8988T (cell line): Measurements from ENCODE around the gene CEP44.
"Not testable (repeated sequence)": the region's sequence is repeated elsewhere in the genome, so short reads cannot be mapped to it uniquely, and the experiment has no call there.

Experiments
- DNase-seq: peaks from one replicate; pipeline ENCODE4 v3.0.0; 2011

CEP44 gene

DNA sequence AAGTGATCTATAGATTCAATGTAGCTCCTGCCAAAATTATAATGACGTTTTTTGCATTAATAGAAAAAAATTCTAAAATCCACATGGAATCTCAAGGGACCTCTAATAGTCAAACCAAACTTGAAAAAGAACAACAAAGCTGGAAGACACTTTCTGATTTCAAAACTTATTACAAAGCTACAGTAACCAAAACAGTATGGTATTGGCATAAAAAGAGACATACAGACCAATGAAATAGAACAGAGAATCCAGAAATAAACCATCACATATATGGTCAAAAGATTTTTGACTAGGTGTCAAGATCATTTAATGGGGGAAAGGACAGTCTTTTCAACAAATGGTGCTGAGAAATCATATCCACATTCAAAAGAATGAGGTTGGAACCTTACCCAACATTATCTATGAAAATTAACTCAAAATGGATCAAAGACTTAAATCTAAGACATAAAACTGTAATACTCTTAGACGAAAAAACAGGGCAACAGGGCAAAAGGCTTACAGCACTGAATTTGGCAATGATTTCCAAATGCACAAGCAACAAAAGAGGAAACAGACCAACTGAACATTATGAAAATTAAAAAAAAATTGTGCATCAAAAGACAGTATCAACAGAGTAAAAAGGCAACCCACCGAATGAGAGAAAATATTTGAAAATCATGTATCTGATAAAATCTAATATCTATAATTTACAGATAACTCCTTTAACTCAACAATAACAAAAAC lies 4.1 kb upstream of the CEP44 start:
- DNase-seq = no peak

DNA sequence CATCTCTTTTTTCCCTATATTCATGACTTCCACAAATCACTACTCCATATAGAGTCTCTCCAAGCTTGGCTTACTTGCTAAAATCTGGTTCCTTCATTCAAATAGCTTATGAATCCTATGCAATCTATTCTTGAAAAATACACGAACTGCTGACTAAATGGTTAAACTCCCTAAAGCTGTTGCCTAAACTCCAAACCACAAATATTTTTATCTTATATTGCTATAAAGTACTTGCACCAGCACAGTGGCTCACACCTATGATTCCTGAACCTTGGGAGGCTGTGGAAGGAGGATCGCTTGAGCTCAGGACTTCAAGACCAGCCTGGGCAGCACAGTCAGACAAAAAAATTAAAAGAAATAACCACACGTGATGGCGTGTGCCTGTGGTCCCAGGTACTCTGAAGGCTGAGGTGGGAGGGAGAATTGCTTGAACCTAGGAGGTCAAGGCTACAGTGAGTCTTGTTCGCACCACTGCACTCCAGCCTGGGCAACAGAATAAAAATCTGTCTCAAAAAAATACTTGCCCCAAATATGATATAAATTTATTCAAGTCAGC lies 2.5 kb upstream of the CEP44 start:
- DNase-seq = no peak

DNA sequence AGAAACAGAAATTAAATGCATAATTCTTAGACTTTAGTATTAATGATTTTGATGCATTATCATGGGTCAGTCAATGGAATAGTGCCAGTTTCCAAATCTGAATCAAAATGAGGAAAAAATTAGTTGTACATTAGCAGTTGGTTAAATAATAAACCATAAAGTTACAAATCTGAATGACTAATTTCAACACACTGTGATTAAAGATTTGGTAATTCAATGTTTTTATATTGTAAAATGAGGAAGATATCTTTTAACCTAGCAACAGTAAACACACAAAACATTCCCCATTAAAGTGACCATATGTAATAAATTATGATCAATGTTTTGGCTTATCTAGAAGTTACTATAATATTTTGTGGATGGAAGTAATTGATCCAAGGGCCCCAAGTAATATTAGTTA lies 1.8 kb upstream of the CEP44 start:
- no peak for DNase-seq

DNA sequence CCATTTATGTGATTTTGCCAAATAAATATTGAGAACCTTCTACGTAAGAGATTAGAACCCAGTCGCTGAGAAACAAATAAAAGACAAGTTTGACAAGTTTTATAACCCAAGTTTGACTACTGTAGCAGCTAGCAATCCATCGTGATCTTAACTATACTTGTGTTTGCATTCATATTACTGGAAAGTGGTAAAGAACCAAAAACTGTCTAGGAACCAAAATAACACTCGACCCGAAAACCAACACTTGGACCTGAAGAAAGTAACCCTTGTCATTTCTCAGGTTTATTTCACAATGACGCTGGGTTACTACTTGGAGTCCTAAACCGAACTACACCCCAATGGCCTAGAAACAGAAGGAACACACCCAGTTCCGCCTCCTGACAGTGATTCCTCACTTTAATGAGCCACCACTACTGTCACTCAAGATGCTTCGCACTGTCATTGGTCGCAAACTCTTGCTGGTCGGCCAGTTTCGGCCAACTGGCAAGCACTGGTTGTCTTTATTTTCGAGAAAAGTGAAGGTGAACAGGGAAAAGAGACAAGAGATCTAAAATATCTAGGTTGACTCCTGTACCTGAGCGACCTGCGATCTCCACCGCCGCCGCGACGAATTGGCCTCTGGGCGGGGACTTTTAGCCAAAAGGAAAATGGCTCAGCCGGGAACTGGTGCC lies 740 bp upstream of the CEP44 start:
- peak; percentile 30 for DNase-seq

DNA sequence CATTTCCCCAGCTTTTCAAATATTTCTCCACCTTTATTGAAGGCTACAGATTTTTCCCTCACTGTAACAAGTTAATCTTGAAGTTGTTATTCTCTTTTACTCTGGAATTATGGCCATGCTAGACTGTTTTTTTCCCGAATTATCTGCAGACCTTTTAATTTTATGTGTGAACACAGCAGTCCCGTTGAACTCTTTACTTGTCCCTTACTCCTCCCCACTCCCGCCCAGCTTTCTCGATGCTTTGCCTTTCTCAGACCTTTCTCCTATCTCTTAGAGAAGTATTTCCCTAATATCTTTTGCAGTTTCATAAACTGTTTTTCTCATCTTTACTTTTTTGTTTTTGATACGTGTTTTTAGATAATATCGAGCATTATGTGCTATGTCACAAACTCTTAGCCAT lies 776 bp downstream of the CEP44 start:
- DNase-seq = no peak

DNA sequence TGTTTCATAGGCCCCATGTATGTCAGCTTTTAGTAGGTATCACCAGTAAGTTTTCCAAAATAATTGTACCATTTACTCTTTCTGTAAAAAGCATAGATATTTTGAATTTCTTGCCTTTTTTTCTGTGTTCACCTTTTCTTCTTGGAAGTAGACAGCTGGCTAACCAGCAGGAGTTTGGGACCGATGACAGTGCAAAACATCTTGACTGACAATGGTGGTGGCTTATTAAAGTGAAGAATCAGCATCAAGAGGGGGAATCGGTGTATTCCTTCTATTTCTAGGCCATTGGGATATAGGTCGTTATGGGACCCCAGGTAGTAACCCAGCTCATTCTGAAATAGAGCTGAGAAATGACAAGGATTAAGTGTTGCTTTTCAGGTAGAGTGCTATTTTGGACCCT lies 3.2 kb downstream of the CEP44 start:
- DNase-seq = no peak

DNA sequence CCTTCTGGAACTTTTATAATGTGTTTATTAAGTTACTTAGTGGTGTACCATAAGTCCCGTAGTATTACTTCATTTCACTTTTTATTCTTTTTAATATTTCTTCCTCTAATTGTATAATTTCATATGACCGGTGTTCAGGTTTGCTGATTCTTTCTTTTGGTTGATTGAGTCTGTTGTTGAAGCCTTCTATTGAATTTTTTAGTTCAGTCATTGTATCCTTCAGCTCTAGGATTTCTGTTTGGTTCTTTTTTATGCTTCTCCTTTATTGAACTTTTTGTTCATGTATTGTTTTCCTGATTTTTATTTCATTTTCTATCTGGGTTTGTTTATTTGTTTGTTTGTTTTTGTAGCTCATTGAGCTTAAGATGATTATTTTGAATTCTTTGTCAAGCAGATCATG lies 8.8 kb downstream of the CEP44 start:
- no peak for DNase-seq

DNA sequence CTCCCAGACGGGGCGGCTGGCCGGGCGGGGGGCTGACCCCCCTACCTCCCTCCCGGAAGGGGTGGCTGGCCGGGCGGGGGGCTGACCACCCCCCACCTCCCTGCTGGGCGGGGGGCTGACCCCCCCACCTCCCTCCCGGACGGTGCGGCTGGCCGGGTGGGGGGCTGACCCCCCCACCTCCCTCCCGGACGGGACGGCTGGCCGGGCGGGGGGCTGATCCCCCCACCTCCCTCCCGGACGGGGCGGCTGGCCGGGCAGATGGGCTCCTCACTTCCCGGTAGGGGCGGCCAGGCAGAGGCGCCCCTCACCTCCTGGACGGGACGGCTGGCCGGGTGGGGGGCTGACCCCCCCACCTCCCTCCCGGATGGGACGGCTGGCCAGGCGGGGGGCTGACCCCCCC lies 10.9 kb downstream of the CEP44 start:
- not testable (repeated sequence) for DNase-seq

DNA sequence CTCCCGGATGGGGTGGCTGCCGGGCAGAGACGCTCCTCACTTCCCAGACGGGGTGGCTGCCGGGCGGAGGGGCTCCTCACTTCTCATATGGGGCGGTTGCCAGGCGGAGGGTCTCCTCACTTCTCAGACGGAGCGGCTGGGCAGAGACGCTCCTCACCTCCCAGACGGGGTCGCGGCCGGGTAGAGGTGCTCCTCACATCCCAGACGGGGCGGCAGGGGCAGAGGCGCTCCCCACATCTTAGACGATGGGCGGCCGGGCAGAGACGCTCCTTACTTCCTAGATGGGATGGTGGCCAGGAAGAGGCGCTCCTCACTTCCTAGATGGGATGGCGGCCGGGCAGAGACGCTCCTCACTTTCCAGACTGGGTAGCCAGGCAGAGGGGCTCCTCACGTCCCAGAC lies 11.4 kb downstream of the CEP44 start:
- DNase-seq = not testable (repeated sequence)

DNA sequence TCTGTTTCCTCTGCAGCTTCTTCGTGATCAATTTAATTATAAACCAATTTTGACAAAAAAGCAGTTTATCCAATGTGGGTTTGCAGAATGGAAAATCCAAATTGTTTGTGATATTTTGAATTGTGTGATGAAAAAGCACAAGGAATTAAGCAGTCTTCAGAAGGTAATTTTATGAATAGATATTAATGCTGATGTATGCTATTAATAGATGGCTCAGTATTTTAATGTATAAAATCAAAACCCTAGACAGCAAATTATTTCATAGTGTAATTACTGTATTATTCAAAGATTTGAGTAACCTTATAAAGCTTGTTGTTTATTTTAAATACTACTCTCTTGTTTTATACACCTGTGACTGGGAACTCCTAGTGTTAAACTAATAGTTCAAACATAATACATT lies 20.0 kb downstream of the CEP44 start:
- DNase-seq = no peak

DNA sequence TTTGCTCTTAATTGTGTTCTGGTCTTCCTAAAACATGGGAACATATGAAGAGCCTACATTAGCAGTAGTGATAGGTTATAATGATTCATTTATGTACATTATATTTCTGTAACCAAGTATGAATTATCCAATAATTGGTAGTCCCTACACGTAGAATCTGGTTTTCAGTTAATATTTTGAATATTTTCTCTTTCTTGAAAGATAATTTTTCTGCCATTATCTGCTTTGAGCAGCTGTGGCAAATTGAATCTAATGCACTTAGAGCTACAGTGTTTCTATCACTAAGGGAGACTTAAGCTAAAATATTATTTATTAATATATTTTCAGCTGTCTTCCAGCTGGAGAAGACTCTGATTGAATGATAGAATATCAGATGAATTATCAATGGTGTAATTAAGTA lies 21.0 kb downstream of the CEP44 start:
- DNase-seq = no peak

DNA sequence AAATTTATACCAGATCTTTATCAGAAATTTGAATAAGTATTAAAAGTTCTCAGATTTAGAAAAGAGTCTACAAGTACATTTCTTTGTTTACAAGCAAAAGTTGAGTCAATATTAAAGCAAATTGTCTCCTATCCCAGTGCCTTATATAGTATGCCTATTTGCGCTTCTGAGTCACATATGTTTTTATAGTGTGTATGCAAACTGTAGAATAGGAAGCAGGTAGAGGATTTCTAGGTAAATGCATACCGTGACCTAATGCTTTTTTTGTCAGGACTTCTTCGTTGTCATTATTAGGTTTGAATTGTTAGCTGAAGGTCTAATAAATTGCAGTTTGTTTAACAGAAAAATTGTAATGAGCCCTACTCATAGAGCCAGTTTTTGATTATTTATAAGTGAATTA lies 22.2 kb downstream of the CEP44 start:
- no peak for DNase-seq

DNA sequence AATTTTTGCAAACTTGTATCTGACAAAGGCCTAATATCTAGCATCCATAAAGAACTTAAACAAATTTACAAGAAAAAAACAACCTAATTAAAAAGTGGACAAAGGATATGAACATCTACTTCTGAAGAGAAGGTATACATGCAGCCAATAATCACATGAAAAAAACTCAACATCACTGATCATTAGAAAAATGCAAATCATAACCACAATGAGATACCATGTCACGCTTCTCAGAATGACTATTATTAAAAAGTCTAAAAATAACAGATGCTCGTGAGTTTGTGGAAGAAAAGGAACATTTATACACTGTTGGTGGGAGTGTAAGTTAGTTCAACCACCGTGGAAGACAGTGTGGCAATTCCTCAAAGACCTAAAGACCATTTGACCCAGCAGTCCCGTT lies 24.0 kb downstream of the CEP44 start:
- no peak for DNase-seq

DNA sequence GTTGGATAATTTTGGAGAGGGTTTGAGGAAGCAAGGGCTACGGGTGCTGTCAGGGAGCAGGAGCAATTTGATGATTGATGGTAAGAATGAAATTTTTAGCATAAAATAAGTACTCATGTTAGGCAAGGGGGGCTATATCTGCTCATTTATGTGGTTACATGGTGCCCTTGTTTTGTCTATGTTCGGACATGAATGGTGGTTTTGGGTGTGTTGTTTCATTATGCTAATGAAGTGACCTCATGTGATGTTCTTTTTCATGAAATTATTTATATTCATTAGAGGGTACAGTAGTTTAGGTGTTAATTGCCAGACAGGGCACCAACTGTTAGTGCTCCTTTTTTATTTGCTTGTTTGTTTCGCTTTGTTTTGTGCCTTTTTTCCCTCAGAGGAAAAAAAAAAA lies 29.3 kb downstream of the CEP44 start:
- DNase-seq = no peak

DNA sequence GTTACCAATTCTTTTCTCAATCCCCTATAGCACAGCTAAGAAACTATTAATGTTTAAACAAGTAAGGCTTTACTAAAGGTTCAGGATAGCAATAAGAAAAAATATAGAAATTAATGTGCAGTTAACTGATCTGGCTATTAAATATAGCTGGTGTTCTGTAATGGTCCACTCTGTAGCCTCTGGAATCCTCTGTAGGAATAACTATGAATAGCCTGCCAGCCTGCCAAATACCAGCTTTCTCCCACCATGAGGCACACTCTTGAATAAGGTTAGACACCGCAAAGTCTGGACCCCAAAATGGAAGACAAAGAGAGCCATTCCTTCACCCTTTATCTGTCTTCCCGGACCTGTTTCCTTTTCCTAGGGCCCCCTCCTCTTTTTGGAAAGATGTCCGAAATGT lies 30.6 kb downstream of the CEP44 start:
- DNase-seq = no peak

DNA sequence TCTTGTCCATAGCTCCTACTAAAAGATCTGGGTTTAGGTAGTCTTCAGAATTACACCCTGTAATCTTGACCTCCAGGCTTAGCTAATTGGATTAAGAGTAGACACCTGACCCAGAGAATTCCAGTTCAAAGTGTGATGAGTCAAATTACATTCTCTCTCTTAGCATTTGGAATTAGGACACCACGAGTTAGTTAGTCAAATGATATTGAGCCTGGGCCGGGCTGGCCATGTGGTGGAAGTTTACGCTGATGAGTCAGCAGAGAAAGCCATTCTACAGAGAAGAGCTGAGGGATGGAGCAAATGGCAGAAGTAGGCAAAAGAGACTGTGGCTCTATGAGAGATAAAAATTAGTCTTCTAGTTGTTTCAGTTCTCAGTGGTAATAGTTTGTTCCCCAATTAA lies 31.1 kb downstream of the CEP44 start:
- no peak for DNase-seq

DNA sequence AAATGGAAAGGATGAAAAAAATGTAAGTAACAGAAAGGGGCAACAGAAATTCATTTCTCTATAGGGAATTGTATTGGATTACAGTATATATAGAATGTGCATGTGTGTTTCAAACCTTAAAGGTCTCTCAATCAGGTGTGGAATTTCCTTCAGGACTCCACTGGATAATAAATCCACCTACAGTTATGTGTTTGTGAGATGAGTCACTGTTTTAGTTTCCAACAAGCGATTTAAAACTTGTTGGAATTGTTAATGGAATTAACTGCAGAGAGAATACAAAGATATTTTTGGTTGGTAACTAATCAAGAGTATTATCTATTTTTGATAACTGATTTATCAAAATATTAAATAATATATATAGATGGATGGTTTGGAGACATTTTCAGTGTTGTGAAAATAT lies 32.8 kb downstream of the CEP44 start:
- DNase-seq = no peak

DNA sequence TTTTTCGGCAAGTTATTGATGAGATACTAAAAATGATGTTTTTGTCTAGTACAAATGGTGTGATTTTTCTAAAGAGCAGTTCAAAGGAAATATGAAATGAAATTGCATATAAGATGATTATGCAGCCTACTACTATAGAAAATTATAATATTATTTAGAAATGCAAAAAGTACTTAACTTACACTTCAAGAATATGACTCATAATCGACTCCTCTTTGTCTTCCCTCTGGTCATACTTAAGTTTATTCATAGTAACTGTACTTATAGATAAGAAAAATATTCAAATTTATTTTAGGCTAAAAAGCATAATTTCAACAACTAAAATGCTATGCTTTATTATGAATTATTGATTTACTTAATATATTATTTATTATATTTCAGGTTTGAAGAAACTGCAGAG lies 33.2 kb downstream of the CEP44 start:
- no peak for DNase-seq

DNA sequence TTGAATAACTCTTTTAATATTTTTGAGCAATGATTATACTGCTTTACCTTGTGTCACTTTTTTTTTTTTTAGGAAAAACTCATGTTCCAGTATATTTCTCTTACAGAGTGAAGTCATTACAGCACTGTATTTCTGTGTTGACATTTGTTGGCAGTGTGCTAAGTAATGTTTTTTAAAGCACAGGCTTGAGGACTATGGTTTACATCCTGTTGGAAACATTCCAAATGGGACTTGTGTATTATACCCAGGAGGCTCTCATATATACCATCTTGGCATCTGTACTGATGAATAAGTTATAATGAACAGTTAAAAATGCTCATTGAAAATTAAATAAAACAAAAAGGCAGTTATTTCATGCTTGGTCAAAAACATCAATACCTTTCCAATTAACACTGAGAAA lies 33.8 kb downstream of the CEP44 start:
- DNase-seq = no peak

DNA sequence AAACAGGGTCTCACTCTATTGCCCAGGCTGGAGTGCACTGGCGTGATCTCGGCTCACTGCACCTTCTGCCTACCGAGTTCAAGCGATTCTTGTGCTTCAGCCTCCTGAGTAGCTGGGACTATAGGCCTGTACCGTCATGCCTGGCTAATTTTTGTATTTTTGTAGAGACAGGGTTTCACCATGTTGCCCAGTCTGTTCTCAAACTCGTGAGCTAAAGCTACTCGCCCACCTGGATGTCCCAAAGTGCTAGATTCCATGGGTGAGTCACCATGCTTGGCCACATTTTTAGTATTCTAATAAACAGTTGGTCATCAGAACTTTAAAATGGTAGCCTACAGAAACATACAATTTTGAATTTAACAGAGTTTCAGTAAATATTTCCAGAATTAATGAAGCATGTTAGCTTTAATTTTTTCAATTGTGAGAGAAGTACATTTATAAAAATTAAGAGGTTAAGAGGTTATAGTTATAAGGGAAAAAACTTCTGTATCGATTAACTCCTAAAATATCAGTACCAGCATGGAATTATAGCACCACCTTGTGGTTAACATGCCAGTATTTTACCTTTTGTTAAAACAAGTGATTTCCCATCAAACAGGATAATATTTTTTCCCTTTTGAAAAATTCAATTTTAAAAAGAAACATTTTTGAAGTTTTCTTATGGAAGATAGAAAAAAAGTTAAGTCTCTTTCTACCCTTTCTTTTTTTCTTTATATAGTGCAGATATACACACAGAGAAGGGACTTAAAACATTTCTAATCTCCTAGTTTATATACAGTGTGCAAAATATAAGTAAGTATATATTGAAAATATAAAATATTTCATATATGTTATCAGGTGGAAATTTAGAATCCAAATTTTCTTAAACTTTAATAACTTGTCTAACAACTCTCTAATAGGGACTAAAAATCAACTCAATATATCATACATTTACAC lies 35.4 kb downstream of the CEP44 start:
- no peak for DNase-seq

DNA sequence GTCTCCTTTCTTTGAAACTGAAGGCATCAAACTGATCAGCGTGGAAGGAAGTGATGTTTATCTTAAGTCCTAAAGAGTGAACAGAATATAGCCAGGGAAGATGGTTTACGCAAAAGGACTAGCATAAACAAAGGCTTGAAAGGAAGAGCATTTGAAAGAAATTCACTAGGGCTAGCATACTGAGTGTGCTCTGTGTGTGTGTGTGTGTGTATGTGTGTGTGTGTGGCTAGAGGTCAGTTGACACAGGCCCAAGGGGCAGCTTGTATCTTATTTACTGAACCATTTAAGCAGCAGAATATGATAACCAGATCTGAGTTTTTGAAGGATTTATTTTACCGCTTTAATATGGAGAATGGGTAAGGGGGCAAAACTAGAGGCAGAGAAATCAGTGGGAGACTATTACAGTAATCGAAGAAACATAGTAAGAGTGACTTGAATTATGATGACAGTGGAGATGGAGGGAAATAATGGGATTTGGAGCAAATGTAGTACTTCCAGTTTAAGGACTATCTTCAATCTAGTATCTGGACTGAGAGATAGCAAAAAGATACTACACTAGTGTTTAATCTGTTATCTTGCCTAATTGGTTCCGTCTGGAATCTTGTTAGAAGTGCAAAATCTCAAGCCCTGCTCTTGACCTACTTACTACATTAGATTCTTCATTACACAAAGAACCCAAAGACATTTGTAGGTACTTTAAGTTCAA lies 36.9 kb downstream of the CEP44 start:
- no peak for DNase-seq

DNA sequence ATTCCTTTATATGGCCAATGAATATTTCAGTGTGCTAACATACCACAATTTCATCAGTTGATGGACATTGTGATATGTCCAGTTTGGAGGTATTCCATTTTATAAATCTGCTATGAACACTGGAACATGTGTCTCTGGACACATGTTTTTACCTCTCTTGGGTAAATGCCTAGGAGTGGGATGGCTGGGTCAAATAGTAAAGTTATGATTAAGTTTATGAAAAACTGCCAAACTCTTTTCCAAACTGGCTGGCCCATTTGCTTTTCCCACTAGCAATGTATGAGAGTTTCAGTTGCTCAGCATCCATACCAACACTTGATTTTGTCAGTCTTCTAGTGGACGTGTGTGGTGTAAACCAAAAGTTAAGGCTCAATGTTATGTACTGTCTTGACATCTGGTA lies 40.5 kb downstream of the CEP44 start:
- DNase-seq = no peak

DNA sequence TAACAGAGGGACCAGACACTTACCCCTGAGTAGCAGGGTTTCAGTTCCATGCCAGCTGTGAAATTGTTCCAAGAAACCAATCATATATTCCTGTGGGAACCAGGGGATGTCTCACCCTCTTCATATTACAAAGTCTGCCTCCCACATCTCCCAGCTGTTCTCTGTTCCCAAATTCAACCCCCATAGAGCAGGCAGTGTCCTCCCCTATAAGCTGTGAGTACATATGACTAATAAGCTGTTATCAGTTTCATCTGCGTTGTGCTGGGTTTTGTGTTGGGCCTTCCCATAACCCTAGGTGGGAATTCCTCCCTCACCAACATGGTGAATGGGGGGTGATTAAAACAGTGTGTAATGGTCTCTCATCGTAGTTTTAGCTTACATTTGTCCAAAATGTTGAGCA lies 41.0 kb downstream of the CEP44 start:
- no peak for DNase-seq
